H1 (cell line): ENCODE results near the gene PCDH9. TPM values are rescaled to one million over a fixed set of nuclear protein-coding genes. Genes with fewer than 3 reads are reported as not detected.

Experiments
- CTCF ChIA-PET: fragments of 300-600 bp; sonication (Branson Sonifier 250); formaldehyde crosslinking; loops from one replicate; lab custom pipeline; 2021; ENCODE audit not compliant: partially characterized antibody; lab: Charles Lee
- POLR2A ChIA-PET: fragments of 300-600 bp; sonication (Branson Sonifier 250); formaldehyde crosslinking; loops from one replicate; lab custom pipeline; 2021; ENCODE audit warnings: inconsistent platforms; ENCODE audit not compliant: partially characterized antibody; lab: Charles Lee
- DNase-seq, 2 experiments: peaks; one replicate each; pipeline versions ENCODE4 v3.0.0 to v3.0.0-alpha.2; 2010 to 2022; ENCODE audit warnings: low spot score in 2 of 2, low read depth in 1 of 2, mixed read lengths in 1 of 2
- FAIRE-seq: peaks from 2 replicates; lab custom pipeline; 2011; peaks lifted over from hg19 to GRCh38; lab: Jason Lieb, UNC
- H2AFZ ChIP-seq: 2 replicates; pipeline ENCODE4 v1.8.1; 2012; ENCODE audit warnings: low read length, inconsistent platforms
- H2AK5ac ChIP-seq: 2 replicates; pipeline ENCODE4 v1.6.1; 2013; ENCODE audit warnings: low read depth, low read length
- H2BK120ac ChIP-seq: replicated peaks from 2 replicates; pipeline ENCODE3; 2013; ENCODE audit warnings: low read depth, low read length, inconsistent platforms
- H2BK12ac ChIP-seq: 2 replicates; pipeline ENCODE4 v1.6.1; 2013; ENCODE audit warnings: low read depth, low read length
- H2BK15ac ChIP-seq: 2 replicates; pipeline ENCODE4 v1.6.1; 2013; ENCODE audit warnings: low read length
- H2BK20ac ChIP-seq: 2 replicates; pipeline ENCODE4 v1.6.1; 2013; ENCODE audit warnings: low read length
- H2BK5ac ChIP-seq: 2 replicates; pipeline ENCODE4 v1.6.1; 2013; ENCODE audit warnings: low read depth, low read length
- H3K14ac ChIP-seq: 2 replicates; pipeline ENCODE4 v1.6.1; 2013; ENCODE audit warnings: inconsistent platforms; ENCODE audit not compliant: insufficient read length
- H3K18ac ChIP-seq: 2 replicates; pipeline ENCODE4 v1.6.1; 2013; ENCODE audit warnings: low read length; ENCODE audit errors: extremely low read depth
- H3K23ac ChIP-seq: 2 replicates; pipeline ENCODE4 v1.6.1; 2013; ENCODE audit warnings: inconsistent platforms; ENCODE audit not compliant: insufficient read length
- H3K23me2 ChIP-seq: 2 replicates; pipeline ENCODE4 v1.6.1; 2013; ENCODE audit warnings: low read depth, low read length
- H3K27ac ChIP-seq: 2 replicates; pipeline ENCODE4 v1.6.1; 2011; ENCODE audit warnings: low read depth, low read length, inconsistent platforms
- H3K27me3 ChIP-seq, 4 experiments: replicated peaks in 1 of 4; 1 replicate in 1 of 4; 2 replicates in 3 of 4; pipeline versions ENCODE4 v1.6.1 to v1.8.1; 2011 to 2013; ENCODE audit warnings: low read length in 3 of 4, mild to moderate bottlenecking in 3 of 4, inconsistent platforms in 2 of 4, mixed read lengths in 2 of 4, moderate library complexity in 1 of 4; ENCODE audit not compliant: control insufficient read depth in 3 of 4, insufficient read depth in 3 of 4; ENCODE audit errors: extremely low read depth in 1 of 4
- H3K36me3 ChIP-seq, 4 experiments: 2 replicates each; pipeline versions ENCODE4 v1.6.1 to v1.8.1; 2011 to 2013; ENCODE audit warnings: mild to moderate bottlenecking in 4 of 4, low read length in 3 of 4, moderate library complexity in 2 of 4, control low read depth in 1 of 4, inconsistent platforms in 1 of 4; ENCODE audit not compliant: insufficient read depth in 4 of 4, control insufficient read depth in 2 of 4
- H3K4ac ChIP-seq: replicated peaks from 2 replicates; pipeline ENCODE3; 2013; ENCODE audit warnings: low read length, low read depth, mixed read lengths, inconsistent platforms; ENCODE audit not compliant: insufficient read length
- H3K4me1 ChIP-seq, 4 experiments: replicated peaks in 1 of 4; 1 replicate in 1 of 4; 2 replicates in 3 of 4; pipeline versions ENCODE4 v1.6.1 to v1.8.1; 2011 to 2013; ENCODE audit warnings: low read length in 3 of 4, inconsistent platforms in 2 of 4, mixed read lengths in 1 of 4; ENCODE audit not compliant: insufficient read depth in 4 of 4, control insufficient read depth in 3 of 4
- H3K4me2 ChIP-seq, 2 experiments: 2 replicates each; pipeline versions ENCODE4 v1.6.1 to v1.8.1; 2011 to 2013; ENCODE audit warnings: low read depth in 2 of 2, low read length in 2 of 2, control low read depth in 1 of 2, inconsistent platforms in 1 of 2, mild to moderate bottlenecking in 1 of 2; ENCODE audit not compliant: insufficient read depth in 1 of 2
- H3K4me3 ChIP-seq, 4 experiments: fragments of 200-600, 300-600 bp in 1 of 4; sonication (generic), shearing (Covaris generic), sonication (Bioruptor Twin) in 1 of 4; 2 replicates each; pipeline versions ENCODE4 v1.5.1 to v1.8.1; 2011 to 2016; ENCODE audit warnings: low read length in 4 of 4, low read depth in 3 of 4, control low read depth in 2 of 4, inconsistent platforms in 2 of 4, mild to moderate bottlenecking in 2 of 4, mixed read lengths in 1 of 4, moderate library complexity in 1 of 4; ENCODE audit not compliant: insufficient read depth in 2 of 4; ENCODE audit errors: extremely low read depth in 1 of 4
- H3K56ac ChIP-seq: replicated peaks from 2 replicates; pipeline ENCODE3; 2013; ENCODE audit warnings: low read depth, mild to moderate bottlenecking, mixed read lengths, low read length, inconsistent platforms; ENCODE audit not compliant: insufficient read length
- H3K79me1 ChIP-seq: 2 replicates; pipeline ENCODE4 v1.6.1; 2013; ENCODE audit warnings: low read depth, low read length, control low read depth
- H3K79me2 ChIP-seq, 2 experiments: 2 replicates each; pipeline versions ENCODE4 v1.6.1 to v1.8.1; 2012 to 2013; ENCODE audit warnings: low read length in 2 of 2, mild to moderate bottlenecking in 2 of 2, inconsistent platforms in 1 of 2; ENCODE audit not compliant: insufficient read depth in 2 of 2, control insufficient read depth in 1 of 2
- H3K9ac ChIP-seq, 4 experiments: replicated peaks in 1 of 4; 1 replicate in 1 of 4; 2 replicates in 3 of 4; pipeline versions ENCODE4 v1.6.1 to v1.8.1; 2011 to 2013; ENCODE audit warnings: low read depth in 3 of 4, low read length in 3 of 4, control low read depth in 2 of 4, mild to moderate bottlenecking in 2 of 4, moderate library complexity in 2 of 4, inconsistent platforms in 1 of 4; ENCODE audit errors: extremely low read depth in 1 of 4
- H3K9me3 ChIP-seq, 2 experiments: 2 replicates each; pipeline versions ENCODE4 v1.6.1 to v1.8.1; 2012 to 2013; ENCODE audit warnings: mild to moderate bottlenecking in 2 of 2, moderate library complexity in 2 of 2, control low read depth in 1 of 2, inconsistent platforms in 1 of 2, low read depth in 1 of 2, low read length in 1 of 2, mixed read lengths in 1 of 2; ENCODE audit not compliant: insufficient read depth in 2 of 2
- H4K20me1 ChIP-seq, 2 experiments: replicated peaks in 1 of 2; 2 replicates each; pipeline versions ENCODE3 to v1.8.1; 2011 to 2013; ENCODE audit warnings: inconsistent platforms in 2 of 2, low read length in 2 of 2, mild to moderate bottlenecking in 1 of 2; ENCODE audit not compliant: insufficient read depth in 2 of 2, control insufficient read depth in 1 of 2
- H4K5ac ChIP-seq: 2 replicates; pipeline ENCODE4 v1.6.1; 2013; ENCODE audit warnings: low read length, low read depth, mixed read lengths, inconsistent platforms; ENCODE audit not compliant: insufficient read length
- H4K8ac ChIP-seq: 2 replicates; pipeline ENCODE4 v1.8.0; 2013; ENCODE audit warnings: mild to moderate bottlenecking, moderate library complexity, low read length, inconsistent platforms; ENCODE audit not compliant: insufficient read depth; ENCODE audit errors: extremely low read depth
- H4K91ac ChIP-seq: replicated peaks from 2 replicates; pipeline ENCODE3; 2013; ENCODE audit warnings: low read length, mixed read lengths, inconsistent platforms; ENCODE audit not compliant: insufficient read length
- CBX8 ChIP-seq: fragments of 300-800, 300-1000 bp; sonication (generic); IDR thresholded peaks from 2 replicates; pipeline ENCODE4 v1.7.1; 2016; ENCODE audit warnings: low read depth, low read length, borderline replicate concordance
- CHD1 ChIP-seq: IDR thresholded peaks from 2 replicates; pipeline ENCODE4 v1.6.1; 2012; ENCODE audit warnings: low read depth, low read length, improper control_type of control experiment
- CREB1 ChIP-seq: IDR thresholded peaks from 2 replicates; pipeline ENCODE4 v1.6.1; 2012; ENCODE audit warnings: inconsistent platforms
- FOSL1 ChIP-seq: IDR thresholded peaks from 2 replicates; pipeline ENCODE4 v1.6.1; 2011; ENCODE audit warnings: mild to moderate bottlenecking, low read depth, low read length, moderate library complexity; ENCODE audit not compliant: insufficient read depth
- KDM5A ChIP-seq: fragments of 200-600 bp; IDR thresholded peaks from 2 replicates; pipeline ENCODE4 v1.7.1; 2012; ENCODE audit warnings: mild to moderate bottlenecking, low read length, inconsistent platforms, mixed read lengths
- NANOG ChIP-seq: IDR thresholded peaks from 2 replicates; pipeline ENCODE4 v1.6.1; 2011; ENCODE audit warnings: low read length, low read depth, mild to moderate bottlenecking, inconsistent platforms; ENCODE audit not compliant: insufficient read depth, poor library complexity, severe bottlenecking
- RNF2 ChIP-seq: fragments of 200-900, 300-1000 bp; sonication (generic); IDR thresholded peaks from 2 replicates; pipeline ENCODE4 v1.7.1; 2016; ENCODE audit warnings: borderline replicate concordance, low read depth, mild to moderate bottlenecking, antibody characterized with exemption, low read length; ENCODE audit not compliant: poor library complexity, severe bottlenecking; ENCODE audit errors: missing control alignments
- RXRA ChIP-seq: IDR thresholded peaks from 2 replicates; pipeline ENCODE4 v1.6.1; 2011; ENCODE audit warnings: low read depth, mild to moderate bottlenecking, low read length, moderate library complexity; ENCODE audit not compliant: insufficient read depth
- SAP30 ChIP-seq: fragments of 300-600 bp; sonication (generic); IDR thresholded peaks from 2 replicates; pipeline ENCODE4 v1.7.1; 2012; ENCODE audit warnings: low read length, moderate library complexity, mild to moderate bottlenecking, inconsistent platforms; ENCODE audit not compliant: insufficient read depth, insufficient replicate concordance
- SIN3A ChIP-seq, 2 experiments: IDR thresholded peaks in 1 of 2; conservative IDR thresholded peaks in 1 of 2; 2 replicates each; pipeline ENCODE4 v1.6.1; 2011 to 2012; ENCODE audit warnings: low read length in 2 of 2, improper control_type of control experiment in 1 of 2, low read depth in 1 of 2, mild to moderate bottlenecking in 1 of 2
- SP4 ChIP-seq: IDR thresholded peaks from 2 replicates; pipeline ENCODE4 v1.6.1; 2012; ENCODE audit warnings: low read length, inconsistent platforms
- SUZ12 ChIP-seq: fragments of 200-600 bp; sonication (generic); IDR thresholded peaks from 2 replicates; pipeline ENCODE4 v1.6.1; 2012; ENCODE audit warnings: mild to moderate bottlenecking, inconsistent platforms, low read length, moderate library complexity, mixed read lengths
- TCF12 ChIP-seq: IDR thresholded peaks from 2 replicates; pipeline ENCODE4 v1.6.1; 2011; ENCODE audit warnings: low read depth, mild to moderate bottlenecking, low read length
- ZNF274 ChIP-seq: IDR thresholded peaks from 2 replicates; pipeline ENCODE4 v1.7.0; 2012; ENCODE audit warnings: low read length, borderline replicate concordance; ENCODE audit errors: extremely low read depth
- WGBS, 2 experiments: shearing (Covaris generic) in 1 of 2; methylation state at CpG; one replicate each; pipeline versions ENCODE4 v1.1.6 to v1.1.7; 2013 to 2015; ENCODE audit warnings: low lambda C conversion rate in 2 of 2, mixed read lengths in 2 of 2, inconsistent platforms in 1 of 2, low coverage in 1 of 2, missing lambda C conversion rate in 1 of 2; ENCODE audit not compliant: insufficient replicate concordance in 2 of 2, insufficient coverage in 1 of 2, insufficient read length in 1 of 2; ENCODE audit errors: extremely low coverage in 1 of 2, missing lambda C conversion rate in 1 of 2; 5-methylcytosine and 5-hydroxymethylcytosine counted together
- polyA plus RNA-seq, 7 experiments: library from polyadenylated mRNA; depleted of rRNA in 3 of 7; stranded (reverse) in 5 of 7; unstranded in 2 of 7; fragments of >200 nt in 5 of 7; fragments of 200-250 nt in 2 of 7; gene quantifications; 1 replicate in 5 of 7; 2 replicates in 1 of 7; 4 replicates in 1 of 7; pipeline versions ENCODE4 v1.2.1 to v1.2.3, GENCODE V29; 2011 to 2013; ENCODE audit warnings: missing spikeins in 2 of 7, mixed read lengths in 2 of 7
- total RNA-seq: library from RNA; stranded (reverse); fragmentation: NEBNext Ultra II Directional; extraction: Animal tissue kit (Norgen Biotek cat#: 25700); gene quantifications from 2 replicates; pipeline ENCODE4 v1.2.1, GENCODE V29; 2021

The PCDH9 gene
- total and polyA plus RNA-seq, 2 of the 8 experiments (the other 6 are each of a cell fraction or from before 2014, with no cell fraction given), result 0.12 to 0.60 TPM

- H3K14ac ChIP-seq, result no peak overlapping the region
- no peak overlapping the region for H4K91ac ChIP-seq
- no peaks in the 10 kb centered on the region for H3K23me2 ChIP-seq
- 98% methylated on average over 5 of the region's 5 CpGs; no CpG with 5 or more reads in 1 of the 2 experiments for WGBS, 2 experiments
- no peak overlapping the region for H2BK120ac ChIP-seq
- H3K4me2 ChIP-seq, result no peak overlapping the region
- H3K23ac ChIP-seq, result no peak overlapping the region
- H3K27ac ChIP-seq, result no peak overlapping the region
- no peak overlapping the region for H2BK12ac ChIP-seq
- no peaks in the 10 kb centered on the region for H4K20me1 ChIP-seq
- no peak overlapping the region for H3K18ac ChIP-seq
- H4K5ac ChIP-seq, result no peak overlapping the region
- no peak overlapping the region for H2AFZ ChIP-seq
- TF ChIP-seq SP4, result no peak
- no peak for TF ChIP-seq CREB1
- TF ChIP-seq NANOG, result no peak
- TF ChIP-seq FOSL1, result no peak
- TF ChIP-seq SUZ12, result no peak
- TF ChIP-seq SIN3A (conservative IDR thresholded peaks at IDR 0.05 in 1 of 2, IDR thresholded peaks at IDR 0.05 in 1 of 2; ENCODE audit: low read depth in 1 of 2, low read length in 2 of 2), result no peak
- no peak for TF ChIP-seq ZNF274
- no peak for TF ChIP-seq CHD1
- no peak for TF ChIP-seq KDM5A
- no peak for TF ChIP-seq RNF2
- no peak for TF ChIP-seq TCF12
- TF ChIP-seq SAP30, result no peak
- TF ChIP-seq CBX8, result no peak
- no peak for TF ChIP-seq RXRA
- FAIRE-seq (no peak), DNase-seq (no peak)
- ChIA-PET CTCF (interaction anchor here (1.1 kb wide), 1 partner anchor 14 kb away, joined by 3 read pairs; no protein-coding TSS in a partner anchor), POLR2A (no interaction called here)
- no peak overlapping the region for H3K9ac ChIP-seq
- no peak overlapping the region for H3K4me3 ChIP-seq
- H3K4me1 ChIP-seq, result no peaks in the 10 kb centered on the region
- H3K4ac ChIP-seq, result no peak overlapping the region
- no peak overlapping the region for H2AK5ac ChIP-seq
- no peaks in the 10 kb centered on the region for H3K79me2 ChIP-seq
- no peaks in the 10 kb centered on the region for H3K79me1 ChIP-seq
- H2BK5ac ChIP-seq, result no peak overlapping the region
- H3K56ac ChIP-seq, result no peak overlapping the region
- H3K36me3 ChIP-seq, result no peaks in the 10 kb centered on the region
- H2BK15ac ChIP-seq, result no peak overlapping the region
- H3K9me3 ChIP-seq, result no peaks in the 10 kb centered on the region
- no peaks in the 10 kb centered on the region for H3K27me3 ChIP-seq
- no peak overlapping the region for H2BK20ac ChIP-seq
- H4K8ac ChIP-seq, result no peak overlapping the region
Observed at GRCh38 chr13:66937423-66937822, 292.7 kb downstream of the PCDH9 start.
